Spleen (tissue), 11 donors: Measurements from ENCODE around the gene NGB. TPM values are rescaled to one million over a fixed set of nuclear protein-coding genes. Genes with fewer than 3 reads are reported as not detected.
"Not testable (repeated sequence)": the region's sequence is repeated elsewhere in the genome, so short reads cannot be mapped to it uniquely, and the experiment has no call there.

Experiments
- DNase-seq: peaks from one replicate; pipeline ENCODE4 v3.0.0-alpha.2; 2020
- H3K27ac ChIP-seq, 8 donors: fragments of 200-600 bp; sonication (generic) in 7 of 8; 1 replicate in 4 of 8; 2 replicates in 4 of 8; pipeline versions ENCODE4 v1.5.0 to v1.8.0; 2016 to 2021; ENCODE audit warnings: inconsistent platforms in 4 of 8, mild to moderate bottlenecking in 4 of 8, moderate library complexity in 1 of 8
- H3K27me3 ChIP-seq, 7 donors: fragments of 200-600 bp; sonication (generic) in 6 of 7; replicated peaks in 1 of 7; 1 replicate in 4 of 7; 2 replicates in 3 of 7; pipeline versions ENCODE4 v1.5.0 to v1.8.0; 2016 to 2021; ENCODE audit warnings: inconsistent platforms in 3 of 7, mild to moderate bottlenecking in 1 of 7
- H3K36me3 ChIP-seq, 6 donors: fragments of 200-600 bp; sonication (generic) in 5 of 6; 1 replicate in 4 of 6; 2 replicates in 2 of 6; pipeline versions ENCODE4 v1.5.0 to v1.8.0; 2016 to 2021; ENCODE audit warnings: inconsistent platforms in 2 of 6
- H3K4me1 ChIP-seq, 6 donors: fragments of 200-600 bp; sonication (generic) in 5 of 6; 1 replicate in 3 of 6; 2 replicates in 3 of 6; pipeline versions ENCODE4 v1.5.0 to v1.8.0; 2016 to 2021; ENCODE audit warnings: inconsistent platforms in 3 of 6
- H3K4me3 ChIP-seq, 8 donors: fragments of 200-600 bp; sonication (generic) in 7 of 8; 1 replicate in 4 of 8; 2 replicates in 4 of 8; pipeline versions ENCODE4 v1.5.0 to v1.8.0; 2016 to 2021; ENCODE audit warnings: inconsistent platforms in 4 of 8, mild to moderate bottlenecking in 4 of 8, moderate library complexity in 2 of 8
- H3K9me3 ChIP-seq, 8 donors: fragments of 200-600 bp; sonication (generic) in 7 of 8; 1 replicate in 4 of 8; 2 replicates in 4 of 8; pipeline versions ENCODE4 v1.5.0 to v1.8.0; 2016 to 2021; ENCODE audit warnings: inconsistent platforms in 4 of 8
- CTCF ChIP-seq, 11 experiments: fragments of 200-600 bp in 7 of 11; fragments of 450-650 bp in 4 of 11; sonication (generic) in 4 of 11; IDR thresholded peaks in 8 of 11; conservative IDR thresholded peaks in 3 of 11; 1 replicate in 7 of 11; 2 replicates in 4 of 11; pipeline versions ENCODE4 v1.4.0 to v1.8.0; 2016 to 2021; ENCODE audit warnings: antibody characterized with exemption in 11 of 11, inconsistent platforms in 4 of 11, mild to moderate bottlenecking in 1 of 11
- POLR2A ChIP-seq, 3 donors: fragments of 450-650 bp; IDR thresholded peaks; one replicate each; pipeline ENCODE4 v1.5.1; 2017; ENCODE audit warnings: antibody characterized with exemption in 3 of 3, mild to moderate bottlenecking in 1 of 3
- POLR2AphosphoS5 ChIP-seq, 3 donors: sonication (generic); formaldehyde crosslinking; IDR thresholded peaks; one replicate each; pipeline ENCODE4 v1.5.1; 2017; ENCODE audit warnings: antibody characterized with exemption in 3 of 3
- WGBS, 5 donors: extraction: QIAGEN DNeasy Blood & Tissue Kit in 3 of 5; methylation state at CpG; one replicate each; pipeline versions ENCODE4 v1.1.5 to v1.1.7; 2013 to 2018; 5-methylcytosine and 5-hydroxymethylcytosine counted together
- intact Hi-C: fragments of 100-400 bp; cut with DNase I; formaldehyde crosslinking; loops from one replicate; pipeline ENCODE4 v1.15.0; 2023; ENCODE audit warnings: low total_unique reads
- polyA plus RNA-seq, 3 donors: library from polyadenylated mRNA; stranded (reverse); fragments of 200-250 nt; gene quantifications; one replicate each; pipeline ENCODE4 v1.2.1, GENCODE V29; 2013
- total RNA-seq, 7 donors: library from RNA; depleted of rRNA in 3 of 7; stranded (reverse); fragments of >200 nt in 3 of 7; fragmentation: NEBNext Ultra II Directional in 4 of 7; extraction: Animal tissue kit (Norgen Biotek cat#: 25700) in 4 of 7; gene quantifications; one replicate each; pipeline versions ENCODE4 v1.1.0 to v1.2.1, GENCODE V29; 2016 to 2021
- donor health status: healthy with polysubstance abuse.
- donor health status: DM: no; HTN: no; CAD: no; lungs with moderate emphysema.
- donor health status: DM: no; HTN: no; CAD: no.
- donor health status: Bipolar disorder and iron deficiency.
- donor health status: healthy.
- donor health status: DM: no; HTN: no; CAD: no.
- donor health status: DM: yes; HTN: yes; CAD: no.

The NGB gene
- total and polyA plus RNA-seq, 10 donors = not detected

- intact Hi-C loops = no loop called here
- H3K27ac ChIP-seq = no peak overlapping the region
- H3K4me1 ChIP-seq = no peaks in the 10 kb centered on the region
- H3K9me3 ChIP-seq = no peaks in the 10 kb centered on the region
- H3K4me3 ChIP-seq = no peak overlapping the region
- no peaks in the 10 kb centered on the region for H3K27me3 ChIP-seq
- no peak for DNase-seq
- TF ChIP-seq CTCF (IDR thresholded peaks at IDR 0.05 in 8 of 11, conservative IDR thresholded peaks at IDR 0.05 in 3 of 11) (no peak), POLR2A (IDR thresholded peaks at IDR 0.05) (no peak), POLR2AphosphoS5 (IDR thresholded peaks at IDR 0.05) (no peak)
- peaks cover 0 to 94% (median 48%) of the 10 kb centered on the region in 6 donors for H3K36me3 ChIP-seq
- 92 to 97% (median 94%) methylated on average over 5 of the region's 5 CpGs for WGBS, 5 donors
These were observed 13.5 kb upstream of the NGB start for GRCh38 chr14:77284466-77284865.

- H3K36me3 ChIP-seq = peaks cover 0 to 94% (median 52%) of the 10 kb centered on the region in 6 donors
- H3K27me3 ChIP-seq = no peaks in the 10 kb centered on the region
- 84 to 97% (median 86%) methylated on average over 4 of the region's 4 CpGs for WGBS, 5 donors
- TF ChIP-seq POLR2A (IDR thresholded peaks at IDR 0.05) = no peak
- TF ChIP-seq POLR2AphosphoS5 (IDR thresholded peaks at IDR 0.05) = no peak
- no peak for TF ChIP-seq CTCF (IDR thresholded peaks at IDR 0.05 in 8 of 11, conservative IDR thresholded peaks at IDR 0.05 in 3 of 11)
- intact Hi-C loops = no loop called here
- no peaks in the 10 kb centered on the region for H3K4me1 ChIP-seq
- no peak for DNase-seq
- no peak overlapping the region for H3K27ac ChIP-seq
- no peak overlapping the region for H3K4me3 ChIP-seq
- H3K9me3 ChIP-seq = no peaks in the 10 kb centered on the region
These were observed 13.1 kb upstream of the NGB start for GRCh38 chr14:77284066-77284465.

GRCh38 chr14:77281852-77282410 is 10.9 kb upstream of the NGB start:
- TF ChIP-seq POLR2A (IDR thresholded peaks at IDR 0.05) (no peak), CTCF (IDR thresholded peaks at IDR 0.05 in 8 of 11, conservative IDR thresholded peaks at IDR 0.05 in 3 of 11) (no peak), POLR2AphosphoS5 (IDR thresholded peaks at IDR 0.05) (no peak)
- intact Hi-C loops = no loop called here

GRCh38 chr14:77280921-77281320 is 9.9 kb upstream of the NGB start:
- intact Hi-C loops = not testable (repeated sequence)

More at GRCh38 chr14:77281852-77282410, 10.9 kb upstream of the NGB start:
- no peak overlapping the region for H3K4me3 ChIP-seq
- 82 to 90% (median 86%) methylated on average over 4 to 6 of the region's 6 CpGs for WGBS, 5 donors
- no peak overlapping the region for H3K27ac ChIP-seq
- no peaks in the 10 kb centered on the region for H3K27me3 ChIP-seq
- no peaks in the 10 kb centered on the region for H3K4me1 ChIP-seq
- no peaks in the 10 kb centered on the region for H3K9me3 ChIP-seq
- DNase-seq = no peak
- peaks cover 0 to 96% (median 63%) of the 10 kb centered on the region in 6 donors for H3K36me3 ChIP-seq

More at GRCh38 chr14:77280921-77281320, 9.9 kb upstream of the NGB start:
- H3K9me3 ChIP-seq, DNase-seq, H3K4me3 ChIP-seq, H3K4me1 ChIP-seq, H3K27me3 ChIP-seq, H3K27ac ChIP-seq: not testable (repeated sequence)
- 95 to 99% (median 99%) methylated on average over 4 of the region's 4 CpGs for WGBS, 5 donors
- H3K36me3 ChIP-seq = peaks cover 0 to 96% (median 61%) of the 10 kb centered on the region in 6 donors
